PC-3 (cell line): Measurements from ENCODE around the gene IL1R1. TPM values are rescaled to one million over a fixed set of nuclear protein-coding genes. Genes with fewer than 3 reads are reported as not detected.

Experiments
- ATAC-seq: fragments of 200-7000 bp; cut with Tn5 transposase; 2 replicates; pipeline ENCODE4 v1.9.1; 2020; ENCODE audit warnings: mild to moderate bottlenecking, moderate library complexity
- BruUV-seq: library from RNA; stranded (reverse); fragments of 400-500 nt; replicated peaks from 2 replicates; lab custom pipeline; 2021; lab: Mats Ljungman, UMichigan
- CTCF ChIA-PET: fragments of 300-600 bp; sonication (Branson Sonifier 250); formaldehyde crosslinking; loops from one replicate; lab custom pipeline; 2022; ENCODE audit warnings: antibody characterized with exemption; lab: Charles Lee
- POLR2A ChIA-PET: fragments of 300-600 bp; sonication (Branson Sonifier 250); formaldehyde crosslinking; loops from one replicate; lab custom pipeline; 2022; ENCODE audit warnings: antibody characterized with exemption; ENCODE audit not compliant: unreplicated experiment; lab: Charles Lee
- DNase-seq: peaks from one replicate; pipeline ENCODE4 v3.0.0-alpha.2; 2015
- H2AFZ ChIP-seq: fragments of 300-600 bp; sonication (generic); 2 replicates; pipeline ENCODE4 v1.6.0; 2016; ENCODE audit warnings: antibody characterized with exemption, low read length
- H3F3A ChIP-seq: fragments of 300-600 bp; sonication (generic); one replicate; pipeline ENCODE4 v1.6.0; 2017; ENCODE audit warnings: antibody characterized with exemption, low read length, control low read depth, mild to moderate bottlenecking; ENCODE audit not compliant: unreplicated experiment
- H3K27ac ChIP-seq: fragments of 300-600 bp; sonication (generic); 2 replicates; pipeline ENCODE4 v1.5.1; 2016; ENCODE audit warnings: mild to moderate bottlenecking, low read length
- H3K27me3 ChIP-seq: fragments of 300-600 bp; sonication (generic); 2 replicates; pipeline ENCODE4 v1.6.1; 2016; ENCODE audit warnings: low read length, mixed read lengths
- H3K36me3 ChIP-seq: fragments of 300-600 bp; sonication (generic); 2 replicates; pipeline ENCODE4 v1.6.1; 2016; ENCODE audit warnings: low read depth, mixed run types, low read length, mixed read lengths
- H3K4me1 ChIP-seq: fragments of 300-600 bp; sonication (generic); 2 replicates; pipeline ENCODE4 v1.5.1; 2016; ENCODE audit warnings: low read length; ENCODE audit not compliant: insufficient read depth
- H3K4me2 ChIP-seq: fragments of 300-600 bp; sonication (generic); 2 replicates; pipeline ENCODE4 v1.6.0; 2016; ENCODE audit warnings: low read length
- H3K4me3 ChIP-seq: fragments of 300-600 bp; sonication (generic); 2 replicates; pipeline ENCODE4 v1.5.1; 2016; ENCODE audit warnings: mild to moderate bottlenecking, low read length, mixed read lengths
- H3K79me2 ChIP-seq: fragments of 300-600 bp; sonication (generic); 2 replicates; pipeline ENCODE4 v1.6.1; 2017; ENCODE audit warnings: low read length, mixed read lengths
- H3K9ac ChIP-seq: fragments of 300-600 bp; sonication (generic); 2 replicates; pipeline ENCODE4 v1.6.0; 2016; ENCODE audit warnings: mild to moderate bottlenecking, low read length
- H3K9me2 ChIP-seq: fragments of 300-600 bp; sonication (generic); replicated peaks from 2 replicates; pipeline ENCODE4 v1.6.1; 2016; ENCODE audit warnings: mixed run types, low read length, mixed read lengths
- H3K9me3 ChIP-seq: fragments of 300-600 bp; sonication (generic); 2 replicates; pipeline ENCODE4 v1.6.1; 2016; ENCODE audit warnings: low read length, mixed read lengths
- H4K20me1 ChIP-seq: fragments of 300-600 bp; sonication (generic); 2 replicates; pipeline ENCODE4 v1.6.1; 2016; ENCODE audit warnings: low read length, mixed read lengths
- EZH2 ChIP-seq: fragments of 300-600 bp; sonication (generic); IDR thresholded peaks from one replicate; pipeline ENCODE4 v1.6.1; 2017; ENCODE audit warnings: antibody characterized with exemption, mild to moderate bottlenecking, low read length; ENCODE audit not compliant: unreplicated experiment
- EZH2phosphoT487 ChIP-seq: fragments of 300-600 bp; sonication (generic); IDR thresholded peaks from 2 replicates; pipeline ENCODE4 v1.6.1; 2018; ENCODE audit warnings: mild to moderate bottlenecking, antibody characterized with exemption, low read length, borderline replicate concordance
- intact Hi-C: fragments of 100-400 bp; cut with micrococcal nuclease; formaldehyde crosslinking; loops from 2 replicates; pipeline ENCODE4 v1.9.0; 2023
- total RNA-seq: library from RNA; depleted of rRNA; stranded (reverse); fragments of >200 nt; gene quantifications from 2 replicates; pipeline ENCODE4 v1.2.3, GENCODE V29; 2014
- TF ChIP-seq, protein P1 (sequence below): fragments of 300-600 bp; sonication (generic); conservative IDR thresholded peaks from 2 replicates; pipeline ENCODE4 v1.5.1; 2017; ENCODE audit warnings: antibody characterized with exemption, low read depth, mild to moderate bottlenecking, low read length

The IL1R1 gene
- total RNA-seq, 1 experiment from 2014 or later, result 0.69 TPM

GRCh38 chr2:102130647-102130991 lies 11.9 kb upstream of the IL1R1 start:
- peaks cover 18% of the 10 kb centered on the region for H3K4me1 ChIP-seq
- CTCF ChIA-PET, result no interaction called here
- ATAC-seq (no peak), DNase-seq (no peak)
- H3K4me3 ChIP-seq, result no peak overlapping the region
- POLR2A ChIA-PET, result no interaction called here
- H2AFZ ChIP-seq, result no peak overlapping the region
- H3K4me2 ChIP-seq, result no peak overlapping the region
- no peaks in the 10 kb centered on the region for H4K20me1 ChIP-seq
- H3K36me3 ChIP-seq, result no peaks in the 10 kb centered on the region
- intact Hi-C loops, result no loop called here
- no TSS peak for BruUV-seq
- no peaks in the 10 kb centered on the region for H3F3A ChIP-seq
- 0 out of 2 replicates have a peak, but pooled peaks cover 3% of the 10 kb centered on the region for H3K9me2 ChIP-seq
- no peaks in the 10 kb centered on the region for H3K79me2 ChIP-seq
- no peaks in the 10 kb centered on the region for H3K27me3 ChIP-seq
- H3K27ac ChIP-seq, result no peak overlapping the region
- TF ChIP-seq EZH2 (no peak), EZH2phosphoT487 (no peak)
- TF ChIP-seq, protein P1, sequence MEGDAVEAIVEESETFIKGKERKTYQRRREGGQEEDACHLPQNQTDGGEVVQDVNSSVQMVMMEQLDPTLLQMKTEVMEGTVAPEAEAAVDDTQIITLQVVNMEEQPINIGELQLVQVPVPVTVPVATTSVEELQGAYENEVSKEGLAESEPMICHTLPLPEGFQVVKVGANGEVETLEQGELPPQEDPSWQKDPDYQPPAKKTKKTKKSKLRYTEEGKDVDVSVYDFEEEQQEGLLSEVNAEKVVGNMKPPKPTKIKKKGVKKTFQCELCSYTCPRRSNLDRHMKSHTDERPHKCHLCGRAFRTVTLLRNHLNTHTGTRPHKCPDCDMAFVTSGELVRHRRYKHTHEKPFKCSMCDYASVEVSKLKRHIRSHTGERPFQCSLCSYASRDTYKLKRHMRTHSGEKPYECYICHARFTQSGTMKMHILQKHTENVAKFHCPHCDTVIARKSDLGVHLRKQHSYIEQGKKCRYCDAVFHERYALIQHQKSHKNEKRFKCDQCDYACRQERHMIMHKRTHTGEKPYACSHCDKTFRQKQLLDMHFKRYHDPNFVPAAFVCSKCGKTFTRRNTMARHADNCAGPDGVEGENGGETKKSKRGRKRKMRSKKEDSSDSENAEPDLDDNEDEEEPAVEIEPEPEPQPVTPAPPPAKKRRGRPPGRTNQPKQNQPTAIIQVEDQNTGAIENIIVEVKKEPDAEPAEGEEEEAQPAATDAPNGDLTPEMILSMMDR, result no peak
- no peak overlapping the region for H3K9ac ChIP-seq
- H3K9me3 ChIP-seq, result no peaks in the 10 kb centered on the region

DNA sequence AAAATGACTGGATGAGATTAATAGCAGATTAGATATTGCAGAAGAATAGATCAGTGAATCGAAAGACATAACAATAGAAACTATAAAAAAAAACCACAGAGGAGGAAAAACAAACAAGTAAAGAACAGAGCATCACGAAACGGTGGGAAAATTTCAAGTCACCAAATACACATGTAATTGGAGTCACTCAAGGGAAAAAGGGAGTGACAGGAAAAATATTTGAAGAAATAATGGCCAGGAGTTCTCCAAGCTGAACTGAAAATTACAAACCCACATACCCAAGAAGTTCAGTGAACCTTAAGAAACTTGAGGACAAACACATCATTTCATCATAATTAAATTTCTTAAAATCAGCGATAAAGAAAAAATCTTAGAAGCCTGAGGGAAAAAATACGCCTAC lies 11.0 kb upstream of the IL1R1 start:
- CTCF ChIA-PET, result no interaction called here
- Histone ChIP-seq H4K20me1 (no peaks in the 10 kb centered on the region), H3K9ac (no peak overlapping the region), H3K4me2 (no peak overlapping the region), H3F3A (no peaks in the 10 kb centered on the region), H3K9me3 (no peaks in the 10 kb centered on the region), H3K36me3 (no peaks in the 10 kb centered on the region), H3K27ac (no peak overlapping the region), H3K4me3 (no peak overlapping the region), H3K9me2 (0 out of 2 replicates have a peak, but pooled peaks cover 3% of the 10 kb centered on the region), H2AFZ (no peak overlapping the region), H3K4me1 (peaks cover 18% of the 10 kb centered on the region), H3K27me3 (no peaks in the 10 kb centered on the region), H3K79me2 (no peaks in the 10 kb centered on the region)
- no TSS peak for BruUV-seq
- no peak for ATAC-seq
- intact Hi-C loops, result no loop called here
- DNase-seq, result no peak
- TF ChIP-seq, protein P1, result no peak
- TF ChIP-seq EZH2phosphoT487 (no peak), EZH2 (no peak)
- POLR2A ChIA-PET, result no interaction called here

DNA sequence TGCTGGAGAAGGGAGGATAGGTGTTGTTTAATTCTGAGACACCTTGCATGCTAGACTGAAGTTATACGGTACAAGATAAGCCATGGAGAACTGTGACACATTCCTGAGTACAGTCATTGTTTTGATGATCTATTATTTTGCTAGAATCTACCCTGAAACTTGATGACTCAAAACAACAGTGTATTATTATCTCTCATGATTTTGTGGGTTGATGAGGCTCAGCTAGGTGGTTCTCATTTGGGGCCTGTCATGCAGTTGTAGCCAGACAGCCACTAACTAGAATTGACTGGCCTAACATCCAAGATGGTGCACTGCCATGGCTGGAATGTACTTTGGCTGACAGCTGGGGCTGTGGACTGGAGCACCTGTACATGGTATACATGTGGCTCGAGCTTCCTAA lies 5.4 kb upstream of the IL1R1 start:
- POLR2A ChIA-PET, result no interaction called here
- intact Hi-C loops, result no loop called here
- H4K20me1 ChIP-seq, result no peaks in the 10 kb centered on the region
- no peak overlapping the region for H3K4me3 ChIP-seq
- H3K36me3 ChIP-seq, result no peaks in the 10 kb centered on the region
- H2AFZ ChIP-seq, result no peak overlapping the region
- no peak overlapping the region for H3K27ac ChIP-seq
- H3K9ac ChIP-seq, result no peak overlapping the region
- CTCF ChIA-PET, result no interaction called here
- no peaks in the 10 kb centered on the region for H3F3A ChIP-seq
- BruUV-seq, result no TSS peak
- no peaks in the 10 kb centered on the region for H3K9me3 ChIP-seq
- no peaks in the 10 kb centered on the region for H3K27me3 ChIP-seq
- TF ChIP-seq, protein P1, result no peak
- TF ChIP-seq EZH2phosphoT487 (no peak), EZH2 (no peak)
- H3K4me1 ChIP-seq, result 0 out of 2 replicates have a peak, but pooled peaks cover 3% of the 10 kb centered on the region
- DNase-seq (no peak), ATAC-seq (no peak)
- no peak overlapping the region for H3K4me2 ChIP-seq
- H3K9me2 ChIP-seq, result no peaks in the 10 kb centered on the region
- H3K79me2 ChIP-seq, result no peaks in the 10 kb centered on the region
